ENCODE data around the gene ZNF654. TPM values are rescaled to one million over a fixed set of nuclear protein-coding genes. Genes with fewer than 3 reads are reported as not detected.
"Not testable (repeated sequence)": the region's sequence is repeated elsewhere in the genome, so short reads cannot be mapped to it uniquely, and the experiment has no call there.

ZNF654 gene
- total RNA-seq, 2 donors from 2014 or later, result 12.5 to 18.1 TPM

- 95% methylated on average over 2 of the region's 2 CpGs for WGBS
- DNase-seq (ENCODE audit: low spot score), result no peak
- no peak overlapping the region for H3K4me3 ChIP-seq
- no peaks in the 10 kb centered on the region for H3K9me3 ChIP-seq
- intact Hi-C loops (cut with DNase I), result no loop called here
- TF ChIP-seq CTCF (IDR thresholded peaks at IDR 0.05), result no peak
- TF ChIP-seq POLR2AphosphoS5 (IDR thresholded peaks at IDR 0.05), result no peak
- no peak for TF ChIP-seq POLR2A (IDR thresholded peaks at IDR 0.05)
- H3K4me1 ChIP-seq (replicated peaks), result no peaks in the 10 kb centered on the region
- H3K27ac ChIP-seq, result no peak overlapping the region
- H3K36me3 ChIP-seq, result no peaks in the 10 kb centered on the region
- no peaks in the 10 kb centered on the region for H3K27me3 ChIP-seq (replicated peaks; ENCODE audit: insufficient read depth)
Measured at GRCh38 chr3:88166419-88166971, 107.4 kb downstream of the ZNF654 start.

- H3K27me3 ChIP-seq (replicated peaks; ENCODE audit: insufficient read depth), result no peaks in the 10 kb centered on the region
- WGBS, result 94% methylated on average over 6 of the region's 6 CpGs
- intact Hi-C loops (cut with DNase I), result no loop called here
Measured at GRCh38 chr3:88167173-88167572, 108.1 kb downstream of the ZNF654 start.

GRCh38 chr3:88167704-88168103 is 108.6 kb downstream of the ZNF654 start:
- DNase-seq (ENCODE audit: low spot score), result no peak
- Histone ChIP-seq H3K27me3 (replicated peaks; ENCODE audit: insufficient read depth) (no peaks in the 10 kb centered on the region), H3K36me3 (no peaks in the 10 kb centered on the region), H3K27ac (no peak overlapping the region), H3K4me3 (no peak overlapping the region), H3K4me1 (replicated peaks) (no peaks in the 10 kb centered on the region), H3K9me3 (no peaks in the 10 kb centered on the region)
- WGBS, result 95% methylated on average over 2 of the region's 2 CpGs
- TF ChIP-seq POLR2A (IDR thresholded peaks at IDR 0.05) (no peak), POLR2AphosphoS5 (IDR thresholded peaks at IDR 0.05) (no peak), CTCF (IDR thresholded peaks at IDR 0.05) (no peak)
- intact Hi-C loops (cut with DNase I), result no loop called here

More at GRCh38 chr3:88167173-88167572, 108.1 kb downstream of the ZNF654 start:
- TF ChIP-seq CTCF (IDR thresholded peaks at IDR 0.05) (no peak), POLR2AphosphoS5 (IDR thresholded peaks at IDR 0.05) (no peak), POLR2A (IDR thresholded peaks at IDR 0.05) (no peak)
- no peak overlapping the region for H3K27ac ChIP-seq
- no peak for DNase-seq (ENCODE audit: low spot score)
- H3K4me1 ChIP-seq (replicated peaks), result no peaks in the 10 kb centered on the region
- no peaks in the 10 kb centered on the region for H3K9me3 ChIP-seq
- no peak overlapping the region for H3K4me3 ChIP-seq
- no peaks in the 10 kb centered on the region for H3K36me3 ChIP-seq

GRCh38 chr3:88168171-88168570 is 109.1 kb downstream of the ZNF654 start:
- DNase-seq (ENCODE audit: low spot score), result no peak
- no peak overlapping the region for H3K27ac ChIP-seq
- no peaks in the 10 kb centered on the region for H3K27me3 ChIP-seq (replicated peaks; ENCODE audit: insufficient read depth)
- H3K4me3 ChIP-seq, result no peak overlapping the region
- WGBS, result 83% methylated on average over 5 of the region's 5 CpGs
- no peaks in the 10 kb centered on the region for H3K4me1 ChIP-seq (replicated peaks)
- no peaks in the 10 kb centered on the region for H3K9me3 ChIP-seq
- intact Hi-C loops (cut with DNase I), result no loop called here
- TF ChIP-seq POLR2A (IDR thresholded peaks at IDR 0.05), result no peak
- TF ChIP-seq POLR2AphosphoS5 (IDR thresholded peaks at IDR 0.05), result no peak
- no peak for TF ChIP-seq CTCF (IDR thresholded peaks at IDR 0.05)
- no peaks in the 10 kb centered on the region for H3K36me3 ChIP-seq

GRCh38 chr3:88180398-88180999 is 121.4 kb downstream of the ZNF654 start:
- Histone ChIP-seq H3K4me3 (no peak overlapping the region), H3K4me1 (replicated peaks) (no peaks in the 10 kb centered on the region), H3K27ac (no peak overlapping the region), H3K9me3 (no peaks in the 10 kb centered on the region), H3K36me3 (no peaks in the 10 kb centered on the region), H3K27me3 (replicated peaks; ENCODE audit: insufficient read depth) (no peaks in the 10 kb centered on the region)
- intact Hi-C loops (cut with DNase I), result no loop called here
- TF ChIP-seq CTCF (IDR thresholded peaks at IDR 0.05), result peak in 1 of 4 experiments; percentile 28
- no peak for TF ChIP-seq POLR2A (IDR thresholded peaks at IDR 0.05)
- no peak for TF ChIP-seq POLR2AphosphoS5 (IDR thresholded peaks at IDR 0.05)
- no peak for DNase-seq (ENCODE audit: low spot score)
- 59% methylated on average over 4 of the region's 4 CpGs for WGBS

GRCh38 chr3:88182165-88182918 is 123.3 kb downstream of the ZNF654 start:
- not testable (repeated sequence) for DNase-seq (ENCODE audit: low spot score)
- 79% methylated on average over 9 of the region's 9 CpGs for WGBS

More at GRCh38 chr3:88182165-88182918, 123.3 kb downstream of the ZNF654 start:
- H3K4me1 ChIP-seq (replicated peaks); H3K27ac ChIP-seq; H3K36me3 ChIP-seq; H3K4me3 ChIP-seq; intact Hi-C loops (cut with DNase I); H3K9me3 ChIP-seq; H3K27me3 ChIP-seq (replicated peaks; ENCODE audit: insufficient read depth): not testable (repeated sequence)

Measured in prostate gland (tissue), 2 donors.